Cerebellar nuclear complex (tissue), 1 donor: ENCODE results near the gene MYO1E.
"Not testable (repeated sequence)": the region's sequence is repeated elsewhere in the genome, so short reads cannot be mapped to it uniquely, and the experiment has no call there.

Source experiments
- DNase-seq, 2 experiments: peaks; one replicate each; lab custom pipeline; 2025; lab: John Stamatoyannopoulos, UW

MYO1E gene

DNA sequence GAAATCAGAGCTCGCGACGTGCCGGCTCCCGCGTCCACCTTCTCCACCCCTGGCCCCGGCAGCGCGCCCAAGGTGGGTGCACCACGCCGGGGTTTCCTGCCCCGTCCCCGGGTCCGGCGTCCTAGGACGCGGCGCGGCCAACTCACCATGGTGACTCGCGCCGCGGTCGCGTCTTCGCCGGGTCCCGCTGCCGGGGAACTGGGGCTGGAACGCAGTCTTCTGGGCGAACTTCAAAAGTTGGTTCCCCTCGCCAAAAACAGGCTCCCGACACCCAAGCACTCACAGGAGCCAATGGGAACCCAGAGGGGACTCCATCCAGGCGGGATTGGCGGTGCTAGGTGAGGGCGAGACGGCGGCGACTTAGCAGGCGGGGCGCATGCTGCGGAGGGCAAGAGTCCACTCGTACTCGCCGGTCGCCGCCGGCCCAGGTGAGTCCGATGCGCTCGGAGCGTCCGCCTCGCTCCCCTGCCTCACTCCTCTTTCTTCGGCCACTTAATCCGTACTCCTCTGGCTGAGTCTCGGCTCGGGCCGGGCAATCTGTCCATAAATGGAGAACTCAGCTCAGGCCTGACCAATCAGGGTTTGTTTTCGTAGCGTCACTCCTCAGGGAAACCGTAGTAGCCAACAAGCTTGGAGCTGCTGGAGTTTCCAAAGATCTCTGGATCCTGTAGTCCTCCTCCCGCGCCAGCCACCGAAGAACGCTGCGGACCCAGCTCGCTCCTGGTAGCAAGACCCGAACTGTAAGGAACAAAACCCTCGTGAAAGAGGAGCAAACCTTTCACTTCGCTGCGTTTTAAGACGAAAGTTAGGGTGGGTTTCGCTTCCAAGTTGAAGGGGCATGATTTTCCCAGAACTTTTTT lies at the start of gene MYO1E:
MYO1E (minus strand) TSS at position 520 of the 860 bp plus-strand sequence; CDS start at position 149, 371 bp downstream.
- peak in 1 of 2 experiments; percentile 1 for DNase-seq

DNA sequence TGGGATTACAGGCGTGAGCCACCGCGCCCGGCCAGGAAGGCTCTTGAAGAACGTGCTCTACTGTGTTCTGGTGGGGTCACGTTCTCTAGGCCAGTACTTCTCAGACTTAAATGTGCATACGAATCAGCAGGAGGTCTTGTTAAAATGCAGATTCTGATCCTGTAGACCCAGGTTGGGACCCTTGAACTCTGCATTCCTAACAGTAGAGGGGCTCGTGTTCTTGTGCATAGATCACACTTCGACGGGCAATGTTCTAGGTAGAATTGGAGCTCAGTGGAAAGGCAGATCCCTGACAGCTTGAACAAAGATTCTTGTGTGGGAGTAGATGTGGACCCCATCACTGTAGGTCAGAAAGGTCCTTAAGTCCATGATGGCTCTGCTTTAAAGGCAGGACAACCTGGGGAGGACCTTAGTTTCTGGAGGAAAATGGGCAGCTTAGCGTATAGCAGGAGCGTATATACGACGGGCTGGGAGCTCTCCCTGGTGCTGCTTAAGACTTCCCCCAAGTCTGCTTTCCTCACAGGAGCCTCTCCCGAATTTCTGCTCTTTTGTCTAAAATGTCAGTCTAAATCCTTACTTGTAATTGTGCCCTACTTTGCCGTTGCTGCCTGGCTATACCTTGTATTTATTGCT lies 48.4 kb upstream of the MYO1E start:
- no peak for DNase-seq

DNA sequence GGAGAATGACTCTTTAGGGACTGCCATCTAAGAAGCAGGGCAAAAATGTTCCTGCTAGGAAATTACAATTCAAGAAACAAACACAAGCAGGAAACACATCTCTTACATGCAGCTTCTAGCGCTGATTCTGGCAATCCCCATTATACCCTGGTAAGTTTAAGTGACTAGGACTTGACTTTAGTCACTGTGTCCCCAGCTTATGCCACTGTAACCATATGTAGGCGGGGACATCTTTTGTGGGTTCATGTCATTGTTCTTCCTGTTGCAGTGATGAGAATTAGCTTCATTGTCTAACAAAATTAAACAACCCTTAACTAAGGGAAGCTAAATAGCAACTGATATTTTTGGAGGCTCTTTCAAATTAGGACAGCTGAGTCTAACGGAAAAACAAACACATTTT lies 47.4 kb upstream of the MYO1E start:
- no peak for DNase-seq

DNA sequence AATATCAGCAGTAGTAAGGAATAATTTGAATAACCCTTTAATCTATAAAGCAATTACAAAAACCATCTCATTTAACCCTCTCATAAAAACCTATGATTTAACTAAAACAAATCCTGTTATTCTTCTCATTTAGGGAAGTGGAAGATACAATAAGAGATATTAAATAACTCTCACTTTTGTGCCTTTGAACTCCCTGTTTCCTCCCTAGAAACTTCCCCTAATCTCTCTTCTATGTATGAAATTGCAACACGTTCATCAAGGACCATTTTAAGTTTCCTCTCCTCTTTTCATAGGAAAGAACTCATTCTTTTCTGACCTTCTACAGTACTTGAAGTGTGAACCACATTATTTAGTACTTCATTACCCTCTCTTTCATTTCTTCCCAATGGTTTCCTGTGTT lies 46.5 kb upstream of the MYO1E start:
- DNase-seq = no peak

DNA sequence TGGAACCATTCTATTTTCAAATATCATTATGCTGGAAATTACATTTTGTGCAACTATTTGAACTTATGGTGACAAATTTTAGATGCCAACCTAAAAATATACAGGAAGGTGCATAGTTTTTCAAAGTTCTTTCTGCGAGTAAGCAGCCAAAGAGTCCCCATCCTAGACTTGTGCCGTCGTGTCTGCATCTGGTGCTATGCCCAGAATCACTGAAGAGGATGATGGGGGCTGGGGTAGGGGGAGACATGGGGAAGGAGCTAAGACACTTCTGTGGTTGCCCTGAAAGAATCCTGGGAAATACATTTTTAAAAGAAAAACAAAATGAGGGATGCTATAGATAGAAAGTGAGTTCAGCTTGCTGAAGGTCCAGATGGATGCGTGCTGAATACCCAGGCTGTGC lies 44.1 kb upstream of the MYO1E start:
- no peak for DNase-seq

DNA sequence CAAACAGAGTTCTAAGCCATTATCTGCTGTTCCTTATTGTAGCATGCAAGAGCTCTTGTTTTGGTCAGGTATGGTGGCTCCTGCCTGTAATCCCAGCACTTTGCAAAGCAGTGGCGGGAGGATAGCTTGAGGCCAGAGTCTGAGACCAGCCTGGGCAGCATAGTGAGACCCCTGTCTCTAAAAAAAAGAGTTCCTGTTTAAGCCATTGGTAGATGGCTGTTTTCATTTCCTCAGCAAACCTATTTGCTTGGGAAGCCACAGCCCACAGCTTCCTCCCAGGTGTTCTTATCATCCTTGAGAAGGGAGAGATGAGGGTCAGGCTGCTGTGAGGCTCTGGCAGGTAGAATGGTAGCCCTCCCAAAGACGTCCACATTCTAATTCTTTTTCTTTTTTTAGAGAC lies 40.9 kb upstream of the MYO1E start:
- no peak for DNase-seq

DNA sequence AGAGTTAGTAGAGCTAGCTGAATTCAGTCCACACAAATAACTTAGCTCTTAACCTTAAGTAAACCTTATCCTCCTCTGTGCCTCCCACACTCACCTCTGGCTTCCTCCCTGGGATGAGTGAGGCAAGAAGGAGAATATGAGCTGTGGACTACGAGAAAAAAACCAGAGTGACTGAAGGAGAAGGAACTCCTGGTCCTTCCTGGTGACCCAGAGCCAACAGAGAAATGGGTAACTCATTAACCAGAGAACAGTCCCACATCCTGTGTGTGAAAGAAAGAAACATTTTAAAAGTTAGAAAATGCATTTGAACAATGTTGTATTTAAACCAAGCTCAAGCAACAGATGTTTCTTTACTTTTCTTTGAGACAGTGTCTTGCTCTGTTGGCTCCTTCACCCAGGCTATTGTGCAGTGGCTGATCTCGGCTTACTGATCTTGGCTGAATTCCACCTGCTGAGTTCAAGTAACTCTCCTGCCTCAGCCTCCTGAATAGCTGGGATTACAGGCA lies 37.8 kb upstream of the MYO1E start:
- no peak for DNase-seq

DNA sequence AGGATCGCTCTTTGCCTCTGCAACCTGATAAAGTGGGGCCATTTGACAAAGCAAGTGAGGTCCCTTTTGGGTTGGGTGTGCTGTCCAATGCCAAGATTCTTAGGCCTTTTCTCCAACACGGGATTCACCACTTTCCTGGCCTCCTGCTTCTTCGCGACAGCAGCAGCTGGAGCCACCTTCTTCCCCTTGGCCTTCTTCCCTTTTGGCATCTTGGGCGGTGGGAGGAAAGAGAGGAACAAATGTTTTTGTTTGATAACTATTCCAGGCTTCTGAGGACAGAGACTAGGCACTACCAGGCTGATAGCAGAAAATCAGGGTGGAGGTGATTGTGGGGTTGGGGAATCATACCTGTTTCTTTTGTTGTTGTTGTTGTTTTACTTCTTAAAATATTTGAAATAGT lies 35.3 kb upstream of the MYO1E start:
- DNase-seq = no peak

DNA sequence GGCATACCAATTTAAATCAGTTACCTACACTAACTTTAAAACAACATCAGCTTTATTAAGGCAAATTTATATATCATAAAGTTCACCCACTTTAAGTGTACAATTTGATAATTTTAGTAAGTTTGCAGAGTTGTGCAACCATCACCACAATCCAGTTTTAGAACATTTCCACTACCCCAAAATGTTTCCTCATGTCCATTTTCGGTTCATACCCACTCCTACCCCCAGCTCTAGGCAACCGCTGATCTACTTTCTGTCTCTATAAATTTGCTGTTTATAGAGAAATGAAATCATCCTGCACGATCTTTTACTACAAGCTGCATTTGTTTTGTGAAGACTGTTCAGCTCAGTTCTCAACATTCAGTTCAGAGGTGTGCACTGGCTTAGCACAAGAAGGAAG lies 33.8 kb upstream of the MYO1E start:
- DNase-seq = no peak

DNA sequence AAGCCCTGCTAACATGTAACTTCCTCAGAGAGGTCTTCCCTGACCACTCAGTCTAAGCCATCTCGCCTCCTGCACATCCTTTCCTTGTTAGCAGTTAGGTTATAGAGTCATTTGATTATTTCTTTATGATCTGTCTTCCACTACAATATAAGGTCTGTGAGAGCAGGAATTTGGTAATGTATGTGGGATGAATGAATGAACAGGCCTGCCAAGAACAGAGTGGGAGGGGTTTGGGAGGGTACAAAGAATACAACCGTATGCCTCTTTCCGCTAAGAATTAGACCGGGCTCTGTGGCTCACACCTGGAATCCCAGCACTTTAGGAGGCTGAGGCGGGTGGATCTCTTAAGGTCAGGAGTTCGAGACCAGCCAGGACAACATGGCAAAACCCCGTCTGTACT lies 32.4 kb upstream of the MYO1E start:
- no peak for DNase-seq

DNA sequence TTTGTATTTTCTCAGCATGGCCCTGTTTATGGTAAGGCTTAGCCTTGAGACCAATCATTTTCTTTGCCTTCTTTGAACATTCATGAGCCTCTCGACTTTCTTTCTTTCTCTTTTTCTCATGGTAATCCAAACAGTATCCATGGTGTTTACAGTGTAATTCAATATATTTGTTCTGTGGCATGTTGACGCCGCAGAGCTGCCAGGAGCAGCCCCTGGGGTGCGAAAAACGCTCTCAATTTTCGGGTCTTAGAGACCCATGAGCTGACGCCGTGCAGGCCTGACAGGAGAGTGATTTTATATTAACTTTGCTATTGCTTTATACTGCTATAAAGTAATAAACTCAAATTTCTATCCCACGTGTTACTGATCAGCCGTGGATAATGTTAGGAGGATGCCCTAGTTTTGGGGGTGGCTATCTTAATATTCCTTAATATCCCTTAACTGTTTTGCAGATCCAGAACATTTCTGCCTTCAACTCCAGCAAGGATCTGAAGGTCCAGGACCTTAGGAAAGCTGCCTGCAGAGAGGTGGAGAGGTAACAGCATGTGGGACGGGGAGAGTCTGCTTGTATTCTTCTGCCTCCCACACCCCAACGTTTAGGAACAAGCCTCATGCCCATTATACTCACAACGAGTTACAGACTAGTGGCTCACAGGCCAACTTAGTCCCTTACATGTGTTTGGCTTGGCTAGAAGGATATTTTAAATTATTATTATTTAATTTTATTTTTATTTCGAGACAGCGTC lies 29.3 kb upstream of the MYO1E start:
- no peak for DNase-seq

DNA sequence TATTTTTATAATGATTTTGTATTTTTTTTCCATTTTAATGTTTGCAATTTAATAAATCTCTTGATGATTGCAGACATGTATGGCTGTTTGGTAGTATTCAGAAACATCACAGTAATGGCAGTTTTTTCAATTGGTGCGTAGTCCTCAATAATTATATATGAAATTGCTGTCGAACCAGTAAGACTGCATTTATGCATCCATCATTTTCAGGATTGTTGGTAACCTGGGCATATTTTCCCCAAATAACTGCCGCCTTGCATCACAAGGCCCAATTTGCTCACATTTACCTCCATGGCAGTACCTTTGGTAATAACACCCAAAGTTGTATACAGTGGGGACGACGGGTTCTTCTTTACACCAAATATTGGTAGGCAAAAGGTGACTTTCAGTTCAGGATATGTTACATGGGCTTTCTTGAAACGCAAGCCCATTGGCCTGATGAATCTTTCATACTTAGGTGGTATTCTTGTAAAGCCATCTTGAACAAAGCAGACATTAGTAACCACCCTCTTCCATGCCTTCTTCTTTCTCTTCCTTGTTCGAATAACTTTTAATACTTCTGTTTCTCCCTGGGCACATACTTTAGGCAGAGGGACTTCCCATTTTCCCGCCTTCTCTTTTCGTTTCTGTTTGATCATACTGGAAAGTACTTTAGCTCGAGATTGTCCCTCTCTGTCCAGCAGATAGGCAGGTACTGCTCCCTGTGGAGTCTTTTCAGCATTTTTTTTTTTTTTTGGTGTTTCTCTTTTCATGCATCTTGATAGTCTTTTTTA lies 28.6 kb upstream of the MYO1E start:
- DNase-seq = not testable (repeated sequence)

DNA sequence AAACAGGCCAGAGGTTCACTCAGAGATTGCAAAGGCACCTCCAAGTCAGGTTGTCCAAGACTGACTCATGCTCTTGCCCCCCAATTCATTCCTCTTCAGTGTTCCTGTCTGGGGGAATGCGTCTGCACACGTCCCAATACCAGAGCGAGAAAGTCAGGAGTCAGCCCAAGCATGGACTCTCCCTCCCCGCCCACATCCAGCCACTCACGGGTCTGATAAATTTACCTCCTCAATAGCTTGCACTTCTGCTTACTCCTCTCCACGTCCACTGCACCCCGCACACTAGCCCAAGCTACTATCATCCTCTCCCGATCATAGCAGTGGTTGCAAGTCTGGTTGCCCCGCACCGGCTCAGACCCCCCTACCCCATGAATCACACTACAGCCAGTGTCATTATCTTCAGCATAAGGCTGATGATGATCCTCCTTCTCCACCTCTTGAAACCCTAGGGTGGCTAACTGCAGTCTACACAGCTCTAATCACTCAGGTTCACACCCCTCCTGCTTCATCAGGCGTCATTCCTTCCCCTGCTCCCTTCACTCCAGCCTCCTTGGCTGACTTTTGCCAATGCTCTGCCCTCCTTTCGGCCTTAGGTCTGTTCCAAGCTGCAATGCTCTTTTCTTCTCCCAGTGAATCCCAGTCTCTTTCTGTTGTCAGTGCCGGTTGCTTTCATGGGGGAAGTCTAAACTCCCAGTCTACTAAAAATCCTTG lies 27.6 kb upstream of the MYO1E start:
- no peak for DNase-seq

DNA sequence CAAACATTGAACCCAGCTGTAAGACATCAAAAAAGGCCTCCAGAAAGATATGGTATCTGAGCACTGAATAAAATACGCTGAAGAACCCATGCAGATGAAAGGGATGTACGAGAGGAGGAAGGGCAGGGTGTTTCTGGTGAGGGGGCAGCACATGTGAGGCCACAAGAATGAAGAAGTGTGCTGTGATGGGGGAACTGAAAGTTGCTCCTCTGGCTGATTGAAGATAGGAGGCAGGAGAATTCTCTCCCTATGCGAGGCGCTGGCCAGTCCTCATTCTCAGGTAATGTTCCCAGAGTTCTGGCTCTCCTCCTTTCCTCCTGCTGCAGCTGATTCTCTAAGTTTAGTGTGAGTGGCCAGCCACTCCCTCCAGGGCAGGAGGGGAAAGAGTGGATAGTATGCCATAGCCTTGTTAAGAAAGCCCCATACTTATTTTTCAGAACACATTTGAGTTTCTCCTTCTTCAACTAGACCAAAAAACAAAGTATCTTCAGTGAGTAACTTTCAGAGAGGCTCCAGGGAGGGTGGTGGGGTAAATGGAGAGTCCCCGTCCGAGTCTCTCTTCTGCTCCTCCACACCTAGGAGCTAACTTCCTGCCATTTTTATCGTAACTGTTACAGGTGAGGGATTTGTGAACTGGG lies 26.9 kb upstream of the MYO1E start:
- DNase-seq = no peak

DNA sequence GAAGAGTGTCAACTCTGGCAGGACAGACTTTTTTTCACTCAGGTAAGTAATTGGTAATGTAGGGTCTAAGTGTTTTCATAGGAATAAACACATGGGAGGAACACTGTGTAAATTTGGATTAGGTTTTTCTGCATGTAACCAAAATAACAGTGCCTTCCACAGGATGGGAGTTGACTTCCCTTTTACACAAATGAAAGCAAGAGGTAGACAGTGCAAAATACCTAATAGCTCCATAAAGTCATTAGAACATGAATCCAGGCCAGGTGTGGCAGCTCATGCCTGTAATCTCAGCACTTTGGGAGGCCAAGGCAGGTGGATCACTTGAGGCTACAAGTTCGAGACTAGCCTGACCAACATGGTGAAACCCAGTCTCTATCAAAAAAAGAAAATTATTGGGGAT lies 25.5 kb upstream of the MYO1E start:
- DNase-seq = no peak

DNA sequence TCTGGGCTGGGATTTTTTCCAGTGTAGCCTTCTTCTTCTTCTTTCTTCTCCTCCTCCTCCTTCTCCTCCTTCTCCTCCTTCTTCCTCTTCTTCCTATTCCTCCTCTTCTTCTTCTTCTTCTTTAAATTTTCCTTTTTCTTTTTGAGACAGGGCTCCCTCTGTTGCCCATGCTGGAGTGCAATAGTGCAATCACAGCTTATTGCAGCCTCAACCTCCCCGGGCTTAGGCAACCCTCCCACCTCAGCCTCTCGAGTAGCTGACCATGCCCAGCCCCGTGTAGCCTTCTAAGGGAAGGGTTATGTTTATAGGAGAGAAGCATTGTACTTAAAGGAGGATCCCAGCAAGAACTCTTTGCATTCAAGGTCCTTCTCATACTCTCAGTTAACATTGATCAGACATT lies 24.0 kb upstream of the MYO1E start:
- no peak for DNase-seq

DNA sequence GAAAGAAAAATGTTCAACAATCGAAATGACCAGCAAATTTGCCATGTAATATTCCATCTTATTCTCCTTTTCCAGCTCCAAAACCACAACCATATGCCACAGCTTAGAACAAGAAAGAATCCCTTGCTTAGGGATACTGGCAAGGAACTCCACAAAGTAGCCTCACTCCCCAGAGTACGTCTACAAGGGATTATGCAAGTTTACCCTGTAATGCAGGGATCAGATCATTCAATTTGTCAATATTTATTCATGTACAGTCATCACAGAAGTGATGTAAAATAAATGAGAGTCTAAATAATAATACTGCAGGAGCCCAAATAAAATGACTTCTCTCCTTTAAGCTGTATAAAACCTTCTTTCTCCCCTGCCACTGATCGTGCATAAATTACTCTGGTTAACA lies 23.5 kb upstream of the MYO1E start:
- no peak for DNase-seq

DNA sequence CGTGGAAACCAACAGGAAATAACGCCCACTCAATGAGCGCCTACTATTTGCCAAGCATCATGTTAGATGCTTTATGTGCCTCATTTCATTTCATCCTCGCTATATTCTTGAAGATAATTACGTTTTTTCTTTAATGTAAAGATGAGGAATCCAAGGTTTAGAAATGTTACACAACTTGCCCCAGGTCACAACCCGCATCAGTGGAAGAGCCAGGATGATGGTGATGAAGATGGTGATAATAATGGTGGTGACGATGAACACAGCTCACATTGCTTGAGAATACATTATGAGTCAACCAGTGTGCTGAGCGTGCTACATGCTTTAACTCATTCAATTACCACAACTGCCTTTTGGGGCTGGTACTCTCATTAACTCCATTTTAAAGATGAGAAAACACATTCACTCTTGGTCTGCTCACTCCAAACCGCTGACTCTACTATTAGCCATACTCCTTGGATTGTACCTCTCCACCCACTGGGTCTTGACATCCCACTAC lies 21.5 kb upstream of the MYO1E start:
- no peak for DNase-seq

DNA sequence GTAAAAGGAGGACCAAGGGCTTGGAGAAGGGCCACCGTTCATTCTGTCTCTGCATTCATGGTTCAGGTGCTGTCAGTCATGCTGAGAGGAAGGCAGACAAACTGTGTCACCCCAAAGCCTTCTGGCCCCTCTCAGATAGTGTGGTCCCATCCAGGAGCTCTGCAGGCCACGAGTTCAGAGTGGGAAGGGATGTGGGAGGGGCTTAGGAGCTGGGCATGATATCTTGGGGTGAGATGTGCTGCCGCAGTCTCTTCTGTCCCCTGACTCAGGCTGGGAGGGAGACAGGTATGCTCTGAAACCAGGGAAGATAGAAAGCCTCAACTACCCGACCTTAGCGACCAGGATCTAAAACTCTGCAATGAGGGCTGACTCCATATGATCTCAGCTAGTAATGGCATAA lies 19.6 kb upstream of the MYO1E start:
- no peak for DNase-seq

DNA sequence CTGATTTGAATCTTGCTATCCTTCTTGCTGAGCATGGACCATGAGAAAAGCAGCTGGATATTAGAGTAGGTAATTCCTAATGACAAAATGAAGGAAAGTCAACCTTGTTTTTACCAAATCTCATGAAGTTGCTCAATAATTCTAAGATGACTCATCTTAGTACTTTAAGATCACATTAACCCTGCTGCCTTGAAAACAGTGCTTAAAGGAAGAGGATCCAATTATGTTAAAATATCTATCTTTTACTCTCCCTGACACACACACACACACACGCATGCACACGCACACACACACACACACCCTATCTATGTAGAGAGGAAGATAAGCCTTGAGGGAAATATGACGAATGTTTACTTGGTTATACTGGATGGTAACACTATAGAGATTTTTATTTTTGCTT lies 16.0 kb upstream of the MYO1E start:
- no peak for DNase-seq
